Measurements from ENCODE around the gene FIGN. TPM values are rescaled to one million over a fixed set of nuclear protein-coding genes. Genes with fewer than 3 reads are reported as not detected.

FIGN gene
- total and polyA plus RNA-seq, 2 of the 4 experiments (the other 2 are of a cell fraction): 0.77 to 0.90 TPM

GRCh38 chr2:163748420-163748819, 12.6 kb upstream of the FIGN start:
- Histone ChIP-seq H2BK120ac (ENCODE audit: low read depth, low read length) (no peak overlapping the region), H3K56ac (ENCODE audit: extremely low read depth, insufficient read depth, low read length) (no peak overlapping the region), H4K8ac (ENCODE audit: low read depth in 2 of 2, low read length in 2 of 2) (no peak overlapping the region), H3K27me3 (ENCODE audit: control insufficient read depth, insufficient read depth, low read length) (peaks cover 3% of the 10 kb centered on the region; the same call in 1 of the 2 replicates), H3K4me1 (ENCODE audit: control insufficient read depth, insufficient read depth, low read length) (no peaks in the 10 kb centered on the region), H3K9me3 (ENCODE audit: control insufficient read depth, insufficient read depth, low read length) (no peaks in the 10 kb centered on the region), H2AFZ (replicated peaks; ENCODE audit: low read length, poor library complexity) (no peak overlapping the region), H3K27ac (ENCODE audit: insufficient read depth, low read length) (no peak overlapping the region), H4K20me1 (ENCODE audit: insufficient read depth, low read length) (no peaks in the 10 kb centered on the region), H4K5ac (ENCODE audit: low read depth, low read length) (no peak overlapping the region), H4K91ac (ENCODE audit: insufficient read depth, low read depth, low read length) (no peak overlapping the region), H2BK5ac (ENCODE audit: low read depth, low read length, poor library complexity, severe bottlenecking) (no peak overlapping the region), H3K4me2 (ENCODE audit: low read depth, low read length) (no peak overlapping the region), H3K4ac (ENCODE audit: low read depth, low read length) (no peak overlapping the region), H3K18ac (ENCODE audit: low read depth, low read length) (no peak overlapping the region), H3K9me1 (ENCODE audit: insufficient read depth, low read length) (no peaks in the 10 kb centered on the region), H3K79me1 (ENCODE audit: low read depth in 1 of 2, low read length in 2 of 2) (no peaks in the 10 kb centered on the region), H2BK15ac (ENCODE audit: low read depth, low read length) (no peak overlapping the region), H2AK9ac (replicated peaks; ENCODE audit: low read depth, low read length, poor library complexity) (no peak overlapping the region), H2AK5ac (ENCODE audit: low read depth, low read length) (no peak overlapping the region), H3K4me3 (ENCODE audit: insufficient read depth, low read depth, low read length) (no peak overlapping the region), H3K23ac (ENCODE audit: low read depth, low read length) (no peak overlapping the region), H2BK20ac (ENCODE audit: low read depth, low read length) (no peak overlapping the region), H3K36me3 (ENCODE audit: control insufficient read depth, insufficient read depth, low read length) (no peaks in the 10 kb centered on the region), H3K14ac (replicated peaks; ENCODE audit: low read depth, low read length) (no peak overlapping the region), H3K9ac (ENCODE audit: low read depth, low read length) (no peak overlapping the region)
- intact Hi-C loops (cut with micrococcal nuclease): no loop called here
- TF ChIP-seq RAD21 (IDR thresholded peaks at IDR 0.05; ENCODE audit: low read length): no peak
- TF ChIP-seq CEBPB (IDR thresholded peaks at IDR 0.05; ENCODE audit: low read depth, low read length): no peak
- no peak for TF ChIP-seq CTCF (conservative IDR thresholded peaks at IDR 0.05; ENCODE audit: low read depth, low read length)
- no peak for TF ChIP-seq ELK1 (IDR thresholded peaks at IDR 0.05; ENCODE audit: borderline replicate concordance, low read depth, low read length)
- DNase-seq (no peak), ATAC-seq (ENCODE audit: low read depth) (no peak)
- dilution Hi-C loops (cut with HindIII; ENCODE audit: low sequenced_read_pairs, unreplicated experiment): no loop called here
- BruUV-seq (replicated peaks): no TSS peak
- CTCF ChIA-PET: interaction anchor here (0.5 kb wide), 1 partner anchor 50 kb away, joined by 4 read pairs; no protein-coding TSS in a partner anchor
- in situ Hi-C loops (cut with MboI; ENCODE audit: low sequenced_read_pairs): no loop called here
- POLR2A ChIA-PET (ENCODE audit: unreplicated experiment): no interaction called here

Measured in IMR-90 (cell line).